HL-60/S4 treated with phorbol 12-myristate 13-acetate at 8.2 ng/mL for 4 days and 3 days (cell line): ENCODE data around the gene TEKTIP1.
"Not testable (repeated sequence)": the region's sequence is repeated elsewhere in the genome, so short reads cannot be mapped to it uniquely, and the experiment has no call there.

ENCODE experiments used
- in situ Hi-C: fragments of 300-500 bp; cut with MboI; formaldehyde crosslinking; loops from 2 replicates; pipeline ENCODE4 v1.15.0; 2022; ENCODE audit warnings: low sequenced_read_pairs

Gene TEKTIP1

DNA sequence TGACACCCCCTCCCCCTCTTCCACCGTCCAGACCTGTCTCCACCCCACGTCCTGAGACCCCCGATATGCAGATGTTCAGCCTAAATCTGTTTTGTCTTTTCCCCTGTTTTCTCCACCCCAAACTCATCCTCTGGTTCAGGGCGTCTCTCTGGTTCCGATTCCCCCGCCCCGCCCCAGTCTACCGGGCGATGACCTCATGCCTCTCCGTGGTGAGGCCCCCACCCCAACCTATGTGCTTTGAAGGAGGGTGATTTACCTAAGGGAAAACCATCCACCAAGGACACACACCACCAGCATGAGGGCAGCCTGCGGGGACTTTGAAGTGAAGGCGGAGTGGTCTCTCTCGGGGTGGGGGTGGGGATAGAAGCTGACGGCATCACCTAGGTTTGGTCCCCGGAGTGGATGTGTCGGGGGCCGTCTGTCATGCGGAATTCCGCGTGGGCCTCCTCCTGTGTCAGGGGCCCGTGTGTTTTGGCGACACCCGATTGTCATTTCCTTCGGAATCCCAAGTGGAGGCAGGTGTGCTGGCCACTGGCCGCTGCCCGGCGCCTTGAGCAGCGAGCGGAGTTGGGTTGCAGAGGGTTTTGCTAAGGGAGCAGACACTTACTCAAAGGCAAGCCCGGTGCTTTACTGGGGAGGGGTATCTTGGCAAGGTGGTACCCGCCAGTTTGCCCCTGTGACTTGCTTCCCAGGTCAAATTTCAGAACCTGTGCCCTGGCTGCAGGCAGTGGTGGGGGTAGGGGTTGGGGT lies 31.4 kb upstream of the TEKTIP1 start:
- in situ Hi-C loops, result no loop called here

DNA sequence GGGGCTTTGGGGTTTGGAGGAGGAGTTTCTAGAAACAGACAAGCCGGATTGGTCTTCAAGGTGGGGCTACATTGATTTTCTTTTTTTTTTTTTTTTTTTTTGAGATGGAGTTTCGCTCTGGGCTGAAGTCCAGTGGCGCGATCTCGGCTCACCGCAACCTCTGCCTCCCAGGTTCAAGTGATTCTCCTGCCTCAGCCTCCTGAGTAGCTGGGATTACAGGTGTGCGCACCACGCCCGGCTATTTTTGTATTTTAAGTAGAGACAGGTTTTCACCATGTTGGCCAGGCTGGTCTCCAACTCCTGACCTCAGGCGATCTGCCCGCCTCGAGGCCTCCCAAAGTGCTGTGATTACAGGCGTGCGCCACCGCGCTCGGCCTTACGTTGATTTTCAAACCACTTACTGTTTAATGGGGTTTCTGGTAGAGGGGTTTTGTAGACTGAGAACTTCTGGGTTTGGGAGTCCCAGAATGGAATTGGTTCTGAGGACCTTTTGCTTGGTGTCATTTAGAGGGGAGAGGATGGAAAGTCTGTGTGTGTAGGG lies 30.8 kb upstream of the TEKTIP1 start:
- in situ Hi-C loops, result not testable (repeated sequence)

DNA sequence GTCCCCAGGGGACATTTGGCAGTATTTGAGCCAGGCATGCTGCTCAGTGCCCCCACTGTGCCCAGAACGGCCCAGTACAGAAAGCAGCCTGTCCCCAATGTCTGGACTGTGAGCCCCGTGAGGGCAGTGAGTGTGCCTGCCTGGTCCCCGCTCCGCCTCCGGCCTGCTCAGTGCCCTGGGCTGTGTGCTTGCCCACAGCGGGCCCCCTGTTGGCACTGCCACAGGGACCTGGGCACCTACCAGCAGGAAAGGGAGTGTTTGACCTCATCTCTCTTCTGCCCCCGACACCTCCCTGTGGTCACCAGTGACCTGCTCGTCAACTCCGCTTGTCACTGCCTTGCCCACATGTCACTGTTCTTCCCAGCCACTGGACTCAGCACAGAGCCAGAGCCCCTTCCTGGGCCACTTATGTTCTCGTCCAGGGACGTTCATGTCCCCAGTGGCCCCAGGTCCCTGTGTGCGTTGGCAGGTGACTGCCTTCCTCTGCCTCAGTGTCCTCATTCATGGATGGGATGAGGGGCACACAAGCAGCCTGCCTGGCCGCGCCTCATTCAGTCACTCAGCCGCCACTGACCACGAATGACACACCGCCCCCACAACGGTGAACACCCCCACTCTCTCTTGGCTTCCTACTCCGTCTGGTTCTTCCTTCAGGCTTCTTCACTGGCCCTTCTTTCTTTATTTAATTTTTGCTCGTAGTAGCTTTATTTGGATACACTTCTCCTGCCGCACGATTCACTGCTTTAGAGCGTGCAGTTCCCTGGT lies 30.0 kb upstream of the TEKTIP1 start:
- in situ Hi-C loops, result no loop called here

DNA sequence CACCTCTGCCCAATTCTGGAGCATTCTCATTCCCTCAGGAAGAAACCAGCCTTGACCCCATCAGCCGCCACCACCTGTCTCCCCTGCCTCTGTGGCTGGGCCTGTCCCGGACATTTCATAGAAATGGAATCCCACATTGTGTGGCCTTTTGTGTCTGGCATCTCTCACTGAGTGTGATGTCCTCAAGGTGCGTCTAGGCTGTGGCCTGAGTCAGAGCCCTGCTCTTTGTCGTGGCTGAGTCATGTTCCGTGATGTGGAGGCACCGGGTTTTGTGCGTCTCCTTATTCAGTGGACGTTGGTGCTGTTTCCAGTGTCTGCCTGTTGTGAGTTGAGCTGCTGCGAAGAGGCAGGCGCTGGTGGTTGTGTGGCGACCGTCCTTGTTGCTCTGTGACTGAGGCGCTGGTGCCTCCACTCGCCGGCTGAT lies 29.4 kb upstream of the TEKTIP1 start:
- in situ Hi-C loops, result no loop called here

DNA sequence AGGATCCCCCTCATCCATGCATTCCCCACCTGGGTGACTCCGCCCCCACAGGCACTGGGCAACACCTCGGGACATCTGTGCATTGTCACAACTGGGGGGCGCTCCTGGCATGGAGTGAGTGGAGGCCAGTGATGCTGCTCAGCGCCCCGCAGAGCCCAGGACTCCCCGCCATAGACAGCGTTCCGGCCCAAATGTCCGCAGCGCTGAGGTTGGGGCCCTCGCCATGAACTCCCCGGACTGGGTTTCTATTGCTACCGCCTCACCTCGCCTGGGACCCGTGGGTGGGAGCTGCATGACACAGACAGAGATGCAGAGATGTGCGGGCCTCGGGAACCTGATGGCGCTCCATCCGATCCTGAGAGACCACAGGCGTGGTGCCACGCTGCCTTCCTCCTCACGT lies 28.2 kb upstream of the TEKTIP1 start:
- in situ Hi-C loops, result no loop called here

DNA sequence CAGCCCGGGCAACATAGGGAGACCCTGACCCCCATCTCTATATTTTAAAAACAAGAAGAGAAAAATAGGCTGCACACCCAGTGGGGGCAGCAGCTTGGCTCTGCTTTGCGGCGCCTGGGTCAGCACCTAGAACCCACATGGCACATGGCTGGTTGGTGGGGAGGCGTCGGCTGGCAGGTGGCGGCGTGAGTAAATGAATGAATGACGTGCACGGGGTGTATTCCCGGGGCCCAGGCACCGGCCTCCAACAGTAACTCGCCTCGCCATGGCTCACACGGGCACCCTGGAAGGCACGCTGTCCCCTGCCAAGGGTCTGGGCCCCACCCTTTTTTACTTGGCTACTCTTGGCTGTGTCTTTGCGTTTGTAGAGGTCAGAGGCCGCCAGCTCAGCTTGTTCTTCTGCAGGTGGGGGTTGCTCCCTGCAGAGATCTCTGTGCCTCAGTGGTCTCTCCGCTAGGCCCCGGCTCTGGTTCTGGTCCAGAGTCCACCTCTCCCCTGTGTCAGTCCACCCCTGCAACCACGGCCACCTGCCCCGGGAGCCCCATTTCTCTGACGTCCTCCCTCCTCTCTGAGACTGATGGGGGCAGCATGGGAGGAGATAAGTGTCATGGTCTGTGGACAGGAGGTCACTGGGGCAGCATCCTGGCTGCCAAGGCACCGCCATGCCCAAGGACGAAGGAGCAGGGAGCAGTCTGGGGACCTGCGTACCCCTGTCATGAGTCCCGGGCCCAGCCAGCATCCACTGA lies 27.3 kb upstream of the TEKTIP1 start:
- in situ Hi-C loops, result no loop called here

DNA sequence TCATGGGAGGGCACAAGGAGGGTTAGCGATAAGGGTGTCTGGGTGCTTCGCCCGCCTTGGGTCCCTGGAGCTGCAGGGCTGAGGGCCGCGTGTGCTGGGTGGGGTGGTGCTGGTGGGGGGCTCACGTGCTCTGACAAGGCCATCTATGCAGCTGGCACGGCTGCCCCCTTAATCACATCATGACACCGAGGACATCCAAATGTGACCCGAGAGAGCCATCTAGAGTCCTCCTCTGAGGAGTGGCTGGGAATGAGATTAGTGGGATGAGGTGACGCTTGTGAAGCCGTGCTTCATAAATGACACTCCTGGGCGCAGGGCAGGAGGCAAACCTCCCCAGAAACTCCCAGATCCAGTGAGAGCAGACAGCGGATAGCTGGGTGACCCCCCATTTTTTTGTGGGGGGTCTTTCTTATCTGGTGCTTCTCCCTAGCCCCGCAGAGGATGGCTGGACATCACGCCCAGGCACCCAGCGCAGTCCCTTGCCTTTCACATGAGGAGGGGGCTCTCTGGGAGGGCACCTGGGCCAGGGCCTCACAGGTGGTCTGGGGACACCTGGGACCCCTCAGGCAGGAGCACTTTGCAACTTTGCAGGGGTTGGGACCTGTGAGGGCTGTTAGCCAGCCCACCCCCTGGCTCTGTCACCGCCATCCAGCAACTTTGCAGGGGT lies 26.3 kb upstream of the TEKTIP1 start:
- in situ Hi-C loops, result no loop called here

DNA sequence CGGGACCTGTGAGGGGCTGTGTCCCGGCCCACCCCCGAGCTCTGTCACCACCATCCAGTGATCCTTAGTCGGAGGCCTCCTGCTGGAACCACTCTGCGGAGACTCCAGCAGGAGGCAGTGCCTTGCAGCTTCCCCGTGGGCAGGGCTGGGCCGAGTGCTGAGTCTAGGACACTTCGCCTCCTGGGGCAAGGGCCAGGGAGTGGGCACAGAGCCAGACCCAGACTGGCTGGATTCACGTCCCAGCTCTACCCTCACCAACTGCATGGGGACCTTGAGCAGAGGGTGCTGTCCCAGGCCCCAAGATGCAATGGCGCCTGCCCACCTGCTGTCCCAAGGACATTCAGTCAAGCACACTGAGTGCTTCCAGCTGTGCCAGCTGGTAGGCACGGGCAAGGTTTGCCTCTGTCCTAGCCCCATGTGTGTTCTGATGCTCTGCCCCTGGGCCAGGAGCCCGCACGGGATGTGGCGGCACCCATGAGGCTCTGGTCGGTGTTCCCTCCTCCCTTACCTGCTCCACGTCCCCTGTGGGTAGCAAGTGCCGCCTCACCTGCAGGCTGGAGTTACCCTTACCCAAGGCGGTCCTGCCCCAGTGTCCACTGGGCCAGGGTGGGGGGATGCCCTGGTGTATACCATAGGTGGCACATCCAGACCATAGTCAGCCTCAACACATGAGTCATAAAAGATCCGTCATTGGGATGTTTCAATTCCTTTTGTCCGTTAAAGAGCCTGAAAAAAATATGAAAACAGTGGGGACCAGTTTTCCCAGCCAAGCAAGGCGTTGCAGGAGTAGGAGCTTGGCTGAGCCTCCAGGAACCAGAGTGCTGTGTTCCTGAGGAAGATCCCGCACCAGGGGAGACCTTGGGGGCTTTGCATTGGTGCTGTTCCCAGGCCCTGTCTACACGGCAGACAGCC lies 25.5 kb upstream of the TEKTIP1 start:
- in situ Hi-C loops, result no loop called here

DNA sequence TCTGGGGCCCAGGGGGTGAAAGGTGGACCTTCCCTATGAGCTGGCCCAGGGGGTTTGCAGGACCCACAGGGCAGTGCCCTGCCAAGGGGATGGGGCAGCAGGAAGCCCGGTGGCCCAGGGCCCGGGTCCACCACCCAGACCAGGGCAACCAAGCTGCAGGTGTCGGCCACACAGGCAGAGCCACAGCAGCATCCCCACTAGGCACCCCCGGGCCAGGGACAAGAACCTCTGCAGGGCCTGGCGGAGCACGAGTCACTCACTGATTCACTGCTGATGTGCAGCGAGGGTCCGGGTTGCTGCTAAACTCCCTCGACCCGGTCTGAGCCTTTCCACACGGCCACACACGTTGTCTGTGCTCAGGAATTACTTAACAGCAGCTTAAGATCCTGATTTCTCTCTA lies 24.0 kb upstream of the TEKTIP1 start:
- in situ Hi-C loops, result no loop called here

DNA sequence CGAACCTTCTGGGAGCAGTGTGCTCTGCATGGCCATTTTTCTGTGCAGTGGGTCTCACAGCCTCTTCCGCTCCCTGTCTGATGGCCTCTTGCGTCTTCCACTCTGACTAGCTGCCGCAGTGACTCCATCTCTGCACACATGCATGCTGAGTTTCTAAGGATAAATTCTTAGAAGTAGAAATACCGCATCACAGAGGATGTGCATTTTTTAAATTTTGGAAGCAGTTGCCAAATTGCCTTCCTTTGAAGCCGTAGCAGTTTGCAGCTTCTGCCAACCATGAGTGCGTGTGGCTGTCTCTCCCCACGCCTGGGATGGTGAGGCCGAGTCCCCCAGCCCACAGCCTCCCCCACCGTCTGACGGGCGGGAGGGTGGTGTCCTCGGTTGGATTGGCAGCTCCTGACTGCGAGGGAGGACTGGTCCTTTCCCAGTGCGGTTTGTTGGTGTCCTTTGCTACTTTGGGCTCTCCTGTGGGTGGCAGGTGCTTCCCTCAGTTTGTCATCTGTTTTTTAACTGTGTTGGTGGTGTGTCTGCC lies 23.0 kb upstream of the TEKTIP1 start:
- in situ Hi-C loops, result no loop called here

DNA sequence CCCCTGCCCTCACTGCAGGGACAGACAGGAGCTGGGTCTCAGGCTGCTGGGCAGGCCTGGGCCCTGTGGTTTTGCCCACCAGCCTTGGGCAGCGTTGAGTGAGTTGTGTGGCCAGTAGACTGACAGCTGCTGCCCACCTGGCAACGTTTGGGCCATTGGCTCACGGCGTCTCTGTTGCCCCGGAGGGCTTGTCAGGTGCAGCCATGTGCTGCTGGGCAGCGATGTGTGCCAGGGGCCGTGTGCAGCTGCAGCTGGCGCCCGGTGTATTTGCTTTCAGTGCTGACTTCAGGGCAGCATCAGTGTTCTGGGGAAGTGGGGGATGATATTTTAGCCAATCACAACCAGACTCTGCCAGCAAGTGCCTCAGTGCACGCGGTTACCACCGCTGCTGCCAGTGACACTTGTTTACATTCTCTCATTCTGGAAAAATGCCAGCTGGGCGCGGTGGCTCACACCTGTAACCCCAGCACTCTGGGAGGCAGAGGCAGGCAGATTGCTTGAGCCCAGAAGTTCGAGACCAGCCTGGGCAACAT lies 22.2 kb upstream of the TEKTIP1 start:
- in situ Hi-C loops, result no loop called here

DNA sequence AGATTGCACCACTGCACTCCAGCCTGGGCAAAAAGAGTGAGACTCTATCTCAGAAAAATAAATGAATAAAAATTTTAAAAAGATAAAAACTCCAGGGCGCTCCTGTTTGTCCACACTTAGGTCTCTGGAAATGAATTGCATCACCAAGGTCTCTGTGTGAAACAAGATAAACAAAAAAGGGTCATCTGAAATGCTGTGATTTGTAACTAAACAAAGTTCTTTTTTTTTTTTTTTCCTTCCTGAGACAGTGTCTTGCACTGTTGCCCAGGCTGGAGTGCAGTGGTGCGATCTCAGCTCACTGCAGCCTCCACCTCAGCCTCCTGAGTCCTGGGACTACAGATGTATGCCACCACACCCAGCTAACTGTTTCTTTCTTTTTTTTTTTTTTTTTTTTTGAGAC lies 21.3 kb upstream of the TEKTIP1 start:
- in situ Hi-C loops, result no loop called here

DNA sequence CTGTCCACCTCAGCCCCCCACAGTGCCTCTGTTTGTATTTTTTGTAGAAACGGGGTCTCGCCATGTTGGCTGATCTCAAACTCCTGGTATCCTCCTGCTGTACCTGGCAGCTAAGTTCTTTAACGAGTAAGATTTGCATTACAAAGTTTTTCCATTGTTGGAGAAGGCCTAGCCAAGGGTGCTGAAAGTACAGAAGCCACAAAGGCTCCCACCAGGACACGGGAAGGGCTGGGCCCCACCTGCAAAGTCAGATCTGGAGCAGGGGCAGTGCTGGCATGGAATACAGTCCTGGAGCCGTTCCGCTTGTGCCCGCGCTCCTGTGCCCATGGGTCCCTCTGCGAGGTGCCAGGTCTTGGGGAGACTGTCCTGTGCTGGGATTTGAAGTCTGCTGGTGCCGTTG lies 20.7 kb upstream of the TEKTIP1 start:
- in situ Hi-C loops, result no loop called here

DNA sequence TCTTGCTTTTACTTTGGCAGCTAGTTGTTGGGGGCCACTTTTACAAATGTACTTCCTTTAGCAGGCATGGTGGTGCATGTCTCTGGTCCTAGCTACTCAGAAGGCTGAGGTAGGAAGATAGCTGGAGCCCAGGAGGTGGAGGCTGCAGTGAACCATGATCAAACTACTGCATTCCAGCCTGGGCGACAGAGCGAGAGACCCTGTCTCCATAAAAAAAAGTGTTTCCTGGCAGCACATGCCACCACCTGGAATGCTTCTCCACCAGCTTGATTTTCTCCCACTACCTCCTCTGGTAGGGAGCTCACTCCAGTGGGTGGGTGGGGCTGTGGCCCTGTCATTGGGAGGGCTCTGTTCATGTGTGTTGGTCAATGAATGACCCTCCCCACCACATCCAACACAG lies 20.3 kb upstream of the TEKTIP1 start:
- in situ Hi-C loops, result no loop called here

DNA sequence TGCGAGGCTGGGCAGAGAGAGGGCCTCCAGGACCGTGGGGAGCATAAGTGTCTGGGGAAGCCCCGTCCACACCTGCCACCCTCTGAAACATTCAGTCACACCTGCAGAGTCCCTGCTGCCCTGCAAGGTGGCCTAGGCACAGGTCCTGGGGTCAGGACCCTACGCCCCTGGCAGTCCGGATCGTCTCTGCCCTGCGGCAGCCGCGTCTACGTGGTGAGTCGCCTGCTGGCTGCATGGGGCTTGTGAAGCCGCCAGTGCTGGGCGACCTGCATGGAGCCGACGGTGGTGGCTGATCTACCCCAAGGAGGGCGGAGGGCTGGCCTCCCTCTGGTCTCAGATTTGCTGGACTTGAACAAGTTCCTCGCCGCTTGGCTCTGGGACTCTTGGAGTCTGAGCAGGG lies 19.8 kb upstream of the TEKTIP1 start:
- in situ Hi-C loops, result no loop called here

DNA sequence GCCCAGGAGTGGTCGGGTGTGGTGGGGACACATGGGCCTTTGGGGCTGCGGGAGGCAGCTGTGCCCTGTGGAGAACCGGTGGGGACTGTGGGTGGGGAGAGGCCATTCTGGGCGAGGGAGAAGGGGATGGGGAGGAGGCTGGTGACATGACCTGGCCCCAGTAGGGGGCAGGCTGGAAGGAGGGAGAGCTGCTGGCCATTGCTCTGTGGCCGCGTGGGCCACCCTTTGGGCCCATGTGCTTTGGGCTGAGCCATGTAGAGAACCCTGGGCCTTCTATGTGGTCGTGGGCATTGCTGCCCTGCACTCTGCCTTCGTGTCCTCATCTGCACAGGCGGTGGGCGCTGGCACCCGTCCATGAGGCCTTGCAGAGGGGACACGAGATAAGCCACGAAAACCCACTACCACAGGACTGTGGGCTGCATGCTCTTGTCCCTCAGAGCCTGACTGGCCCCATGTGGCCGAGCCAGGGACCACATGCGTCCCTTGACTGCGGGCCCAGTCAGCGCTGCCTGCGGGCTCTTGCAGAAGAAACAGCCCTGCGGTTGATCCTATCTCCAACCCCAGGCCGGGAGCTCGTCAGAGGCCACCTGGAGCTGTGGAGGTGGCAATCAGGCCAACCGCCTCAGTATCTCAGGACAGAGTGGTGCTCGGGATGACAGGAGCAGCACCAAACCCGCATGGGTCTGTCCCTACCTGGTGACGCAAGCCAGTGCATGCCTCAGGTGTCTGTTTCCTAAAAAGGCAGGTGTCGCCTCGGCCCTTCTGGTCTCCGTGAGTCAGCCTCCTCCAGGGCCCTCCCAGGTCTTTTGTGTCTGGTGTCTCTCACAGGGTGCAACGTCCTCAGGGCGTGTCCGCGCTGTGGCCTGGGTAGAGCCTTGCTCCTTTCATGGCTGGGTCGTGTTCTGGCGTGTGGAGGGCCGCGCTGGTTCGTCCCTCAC lies 18.5 kb upstream of the TEKTIP1 start:
- in situ Hi-C loops, result no loop called here

DNA sequence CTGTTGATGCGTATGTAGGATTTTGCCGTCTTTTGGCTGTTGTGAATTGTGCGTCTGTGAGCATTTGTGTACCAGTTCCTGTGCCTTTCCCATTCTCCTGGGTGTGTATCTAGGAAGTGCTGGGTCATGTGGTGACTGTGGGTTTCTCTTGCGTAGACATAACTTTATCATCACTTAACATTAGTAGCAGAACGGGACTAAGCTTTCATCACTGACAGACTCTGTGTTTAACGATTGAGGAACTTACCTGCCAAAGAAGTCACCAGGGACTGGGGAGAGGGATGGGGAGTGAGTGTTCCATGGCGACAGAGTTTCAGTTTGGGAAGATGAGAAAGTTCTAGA lies 17.9 kb upstream of the TEKTIP1 start:
- in situ Hi-C loops, result no loop called here
